HG03571 (cell line): ENCODE measurements around the gene ECD.
A peak's percentile ranks its signal among the peaks of the same experiment; 100 is the strongest.

Experiments
- ATAC-seq: cut with Tn5 transposase; IDR thresholded peaks from one replicate; pipeline ENCODE4 v1.9.1; 2021; ENCODE audit not compliant: unreplicated experiment

Gene ECD

DNA sequence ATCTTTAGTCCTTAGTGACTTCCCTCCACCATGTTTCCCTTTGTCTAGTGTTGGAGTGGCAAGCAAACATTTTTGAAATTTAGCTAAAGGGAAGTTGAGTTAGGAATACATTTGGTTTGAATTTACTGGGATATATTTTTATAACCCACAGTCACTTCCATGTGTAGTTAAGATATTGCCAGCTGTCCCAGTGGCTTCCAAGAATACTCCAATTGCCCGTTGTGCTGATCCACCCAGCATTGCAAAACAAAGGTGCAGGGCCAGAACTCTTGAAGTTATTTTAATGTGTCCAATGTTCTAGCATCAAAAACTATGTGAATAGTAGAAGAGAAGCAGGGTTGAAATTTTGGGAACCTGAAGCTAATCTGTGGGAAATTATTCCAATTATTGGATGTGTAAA is 68.7 kb downstream of the ECD start:
- ATAC-seq = no peak

DNA sequence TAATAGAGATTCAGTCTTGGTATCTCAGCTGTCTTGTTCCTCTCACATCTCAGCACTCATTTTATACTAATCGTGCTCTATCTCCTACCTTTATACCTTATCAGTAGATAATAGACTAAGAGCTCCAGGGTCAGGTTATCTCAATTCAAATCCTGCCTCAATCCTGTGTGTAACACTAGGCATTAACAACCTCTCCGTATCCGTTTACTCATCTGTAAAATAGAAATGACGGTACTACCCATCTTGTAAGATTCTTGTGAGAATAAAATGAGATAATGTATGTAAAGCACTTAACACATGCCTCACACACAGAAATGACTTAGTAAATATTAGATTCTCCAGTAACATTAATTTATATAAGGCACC is 70.5 kb downstream of the ECD start:
- ATAC-seq = peak; percentile 2

DNA sequence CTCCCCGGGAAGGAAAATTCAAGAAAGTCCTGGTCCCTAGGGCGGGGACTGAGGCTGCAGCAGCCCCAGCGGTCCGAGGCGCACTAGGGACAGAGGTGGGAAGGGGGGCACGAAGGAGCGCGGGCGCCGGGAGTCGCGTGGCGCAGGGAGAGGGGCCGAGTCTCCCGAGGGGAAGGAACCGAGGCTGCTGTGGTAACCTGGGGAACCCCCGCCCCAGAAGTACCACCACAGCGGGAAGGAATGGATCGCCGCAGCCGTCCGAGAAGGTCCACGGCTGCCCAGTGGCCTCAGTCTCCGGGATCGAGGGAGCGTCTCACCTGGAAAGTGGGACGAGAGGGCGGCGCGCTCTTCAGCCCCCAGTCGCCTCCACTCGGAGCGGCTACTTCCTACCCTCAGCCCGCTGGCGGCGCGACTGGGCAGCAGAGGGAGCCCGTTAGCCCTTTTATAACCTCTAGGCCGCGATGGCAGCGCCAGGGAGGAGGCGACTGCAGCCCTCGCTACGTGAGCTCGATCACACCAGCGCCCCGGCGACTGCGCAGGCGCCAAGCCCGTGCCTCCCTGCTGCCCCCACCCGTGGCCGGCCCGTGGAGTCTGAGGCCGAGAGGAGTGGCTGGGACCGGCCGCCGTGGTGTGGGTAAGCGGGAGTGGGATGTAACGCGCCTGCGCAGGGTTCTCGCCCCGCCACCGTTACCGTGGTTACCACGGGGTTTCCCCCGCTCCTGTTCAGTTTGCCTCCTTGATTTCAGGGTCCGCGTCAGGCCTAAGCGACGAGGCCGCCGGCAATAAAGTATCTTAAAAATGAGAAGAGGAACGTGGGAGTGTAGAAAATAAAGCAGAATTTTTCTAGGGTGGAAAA is 71.1 kb downstream of the ECD start, which contains the start of gene P4HA1:
P4HA1 (minus strand) TSS at position 418 of the 856 bp plus-strand sequence. CDS start 21,983 bp downstream, outside the sequence.
- peak; percentile 89 for ATAC-seq

DNA sequence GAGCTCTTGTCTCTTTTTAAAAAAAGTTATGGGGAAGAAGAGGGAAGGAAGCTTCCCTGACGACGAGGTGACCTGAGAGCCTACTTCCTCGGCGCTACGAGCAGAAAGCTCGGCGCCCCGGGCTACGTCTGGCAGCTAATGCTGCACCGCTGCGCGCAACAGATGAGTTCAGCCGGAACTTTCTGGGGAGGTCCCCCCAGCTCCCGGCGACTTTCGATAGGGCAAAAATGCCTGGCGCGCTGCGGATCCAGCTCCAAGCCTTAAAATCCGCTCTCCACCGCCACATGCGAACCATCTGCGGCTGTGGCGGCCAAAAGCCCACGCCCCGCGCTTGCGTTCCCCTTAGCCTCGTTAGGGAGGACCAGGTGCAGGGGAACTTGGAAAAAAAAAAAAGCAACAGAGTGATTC is 71.8 kb downstream of the ECD start:
- ATAC-seq = peak; percentile 24

DNA sequence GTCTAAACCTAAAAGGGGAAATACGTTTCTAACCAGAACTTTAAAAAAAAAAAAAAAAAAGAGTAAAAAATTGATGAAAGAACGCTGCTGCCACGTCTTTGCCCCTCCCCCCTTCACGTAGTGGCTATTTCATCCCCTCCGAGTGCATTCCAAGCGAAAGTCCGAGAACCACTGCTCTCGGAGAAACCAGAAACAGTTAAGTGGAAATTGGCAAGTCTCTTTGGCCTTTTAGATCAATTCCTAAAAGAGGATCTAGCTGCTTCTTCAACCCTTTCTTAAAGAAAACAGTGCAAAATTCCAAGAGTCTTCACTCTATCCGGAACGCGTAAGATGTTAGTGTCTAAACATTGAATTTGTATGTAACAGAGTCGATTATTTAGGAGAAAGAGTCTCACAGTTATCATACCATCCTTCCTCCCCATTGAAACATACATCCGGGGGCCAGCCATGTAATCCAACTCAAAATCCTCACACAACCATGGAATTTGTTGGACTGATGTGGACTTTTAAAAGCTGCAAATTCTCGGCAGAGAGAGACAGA is 72.3 kb downstream of the ECD start:
- no peak for ATAC-seq

DNA sequence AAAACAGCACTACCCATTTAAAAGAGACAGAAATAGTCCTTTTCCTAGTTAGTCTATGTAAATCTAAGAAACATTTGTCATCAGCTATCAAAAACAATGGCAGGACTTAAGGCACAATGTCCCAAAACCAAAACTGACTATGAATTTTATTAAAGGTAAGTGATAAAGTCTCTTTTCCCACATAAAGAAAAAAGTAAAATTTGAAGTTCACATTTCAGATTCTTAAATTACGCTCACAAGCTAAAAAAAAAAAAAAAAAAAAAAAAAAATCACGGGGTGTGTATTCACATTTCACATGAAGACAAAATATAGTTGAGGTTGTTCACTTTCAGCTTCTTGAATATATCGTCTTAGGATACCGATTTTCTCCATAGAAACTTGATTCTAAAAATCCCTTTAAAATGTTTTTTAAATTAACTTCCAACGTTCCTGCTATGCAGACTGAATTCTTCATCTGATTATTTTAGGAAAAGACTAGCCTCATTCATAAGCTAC is 72.8 kb downstream of the ECD start:
- ATAC-seq = no peak

DNA sequence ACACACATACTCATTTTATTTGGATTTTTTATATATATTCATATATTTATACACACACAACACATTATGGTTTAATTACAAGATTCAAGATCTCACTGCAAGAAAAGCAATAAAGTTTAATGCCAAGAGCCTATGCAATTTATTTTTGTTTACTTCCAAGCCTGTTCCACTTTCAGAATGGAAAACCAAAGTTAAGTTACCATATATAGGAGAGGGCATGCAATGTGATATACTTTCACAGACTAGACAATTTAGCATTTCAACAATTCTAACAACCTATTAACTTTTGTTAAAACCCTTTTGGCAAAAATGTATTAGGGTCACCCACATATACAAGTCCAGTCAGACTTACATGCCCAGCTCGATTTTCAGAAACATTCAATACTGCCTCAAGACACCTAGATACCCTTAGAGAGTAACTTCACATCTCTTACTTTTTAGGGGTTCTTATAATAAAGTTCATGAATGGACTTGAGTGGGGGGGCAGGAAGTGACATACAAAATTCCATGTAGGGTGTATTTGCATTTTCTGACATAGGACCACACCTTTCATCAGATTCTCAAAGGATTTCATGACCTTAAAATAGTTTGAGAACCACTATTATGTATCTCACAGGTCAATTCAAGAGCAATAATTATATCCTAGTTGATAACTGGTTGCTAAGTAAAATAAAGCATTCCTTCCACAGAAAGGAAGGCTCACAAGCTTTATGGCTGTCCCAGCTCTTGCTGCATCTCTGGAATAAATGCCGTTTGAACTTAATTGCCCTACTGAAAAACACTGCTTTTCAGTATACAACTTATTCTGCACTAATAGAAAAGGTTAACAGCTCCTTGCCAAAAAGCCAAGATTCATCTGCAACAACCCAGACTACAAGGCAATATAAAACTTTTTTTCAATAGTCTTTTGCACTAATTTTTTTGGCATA is 73.6 kb downstream of the ECD start:
- ATAC-seq = no peak

DNA sequence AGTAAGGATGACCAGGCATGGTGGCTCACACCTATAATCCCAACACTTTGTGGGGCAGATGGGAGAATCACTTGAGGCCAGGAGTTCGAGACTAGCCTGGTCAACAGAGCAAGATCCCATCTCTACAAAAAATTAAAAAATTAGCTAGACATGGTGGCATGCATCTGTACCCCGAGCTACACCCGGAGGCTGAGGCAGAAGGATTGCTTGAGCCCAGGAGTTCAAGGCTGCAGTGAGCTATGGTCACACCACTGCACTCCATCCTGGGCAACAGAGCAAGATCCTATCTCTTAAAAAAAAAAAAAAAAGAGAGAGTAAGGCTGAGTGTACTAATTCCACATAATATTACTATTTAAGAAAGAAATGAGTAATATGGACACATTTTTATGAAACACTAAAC is 75.0 kb downstream of the ECD start:
- ATAC-seq = no peak

DNA sequence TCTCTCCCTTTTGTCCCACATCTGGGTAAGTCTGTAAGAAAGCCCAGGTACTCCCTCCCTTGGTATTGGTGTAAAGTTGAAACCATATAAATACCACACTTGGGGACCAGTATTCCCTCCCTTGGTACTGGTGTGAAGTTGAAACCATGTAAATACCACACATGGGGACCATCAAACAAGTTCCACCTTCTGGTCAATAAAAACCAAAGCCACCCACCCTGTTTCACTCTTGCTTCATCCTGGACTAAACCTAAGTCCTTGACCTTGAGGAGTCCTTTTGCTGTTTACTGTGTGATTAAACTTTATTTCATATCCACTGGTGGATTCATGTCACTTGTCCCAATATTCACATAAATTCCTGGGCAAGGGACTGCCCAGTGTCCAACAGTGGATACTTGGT is 79.5 kb downstream of the ECD start:
- no peak for ATAC-seq

DNA sequence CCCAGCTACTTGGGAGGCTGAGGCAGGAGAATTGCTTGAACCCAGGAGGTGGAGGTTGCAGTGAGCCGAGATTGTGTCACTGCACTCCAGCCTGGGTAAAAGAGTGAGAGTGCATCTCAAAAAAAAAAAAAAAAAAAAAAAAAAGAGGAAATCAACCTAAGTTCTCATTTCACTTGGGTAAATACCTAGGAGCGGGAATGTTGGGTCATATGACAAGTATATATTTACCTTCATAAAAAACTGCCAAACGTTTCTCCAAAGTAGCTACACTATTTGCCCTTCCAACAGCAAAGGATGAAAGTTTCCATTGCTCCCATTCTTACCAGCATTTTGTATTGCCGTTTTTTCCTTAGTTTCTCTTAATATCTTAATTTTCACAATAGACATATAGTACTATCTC is 81.0 kb downstream of the ECD start:
- no peak for ATAC-seq

DNA sequence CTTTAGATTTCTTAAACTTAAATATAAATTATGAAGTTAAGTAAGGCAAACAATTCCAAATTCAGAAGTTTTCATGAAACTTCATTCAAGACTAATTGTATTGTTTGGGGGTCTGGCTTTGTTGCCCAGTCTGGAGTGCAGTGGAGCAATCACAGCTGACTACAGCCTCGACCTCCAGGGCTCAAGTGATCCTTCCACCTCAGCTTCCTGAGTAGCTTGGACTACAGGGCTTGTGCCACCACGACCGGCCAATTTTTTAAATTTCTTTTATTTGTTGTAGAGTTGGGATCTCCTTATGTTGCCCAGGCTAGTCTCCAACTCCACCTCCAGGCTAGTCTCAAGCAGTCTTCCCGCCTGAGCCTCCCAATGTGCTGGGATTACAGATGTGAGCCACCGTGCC is 83.6 kb downstream of the ECD start:
- no peak for ATAC-seq
